Testis (tissue), 3 donors: ENCODE results near the gene JAGN1. TPM values are rescaled to one million over a fixed set of nuclear protein-coding genes. Genes with fewer than 3 reads are reported as not detected.

Experiments
- DNase-seq: peaks from one replicate; pipeline ENCODE4 v3.0.0-alpha.2; 2019
- H3K27ac ChIP-seq, 2 donors: fragments of 200-600 bp; sonication (generic); one replicate each; pipeline ENCODE4 v1.5.1; 2019
- H3K27me3 ChIP-seq: fragments of 200-600 bp; sonication (generic); one replicate; pipeline ENCODE4 v1.5.1; 2019
- H3K36me3 ChIP-seq: fragments of 200-600 bp; sonication (generic); one replicate; pipeline ENCODE4 v1.5.1; 2017; ENCODE audit warnings: low read depth; ENCODE audit errors: missing control alignments
- H3K4me1 ChIP-seq: fragments of 200-600 bp; sonication (generic); one replicate; pipeline ENCODE4 v1.5.1; 2019
- H3K4me3 ChIP-seq, 2 donors: fragments of 200-600 bp; sonication (generic); one replicate each; pipeline ENCODE4 v1.5.1; 2017 to 2019
- H3K9me3 ChIP-seq: fragments of 200-600 bp; sonication (generic); one replicate; pipeline ENCODE4 v1.5.1; 2017
- CTCF ChIP-seq, 3 experiments: fragments of 450-650 bp in 2 of 3; fragments of 200-600 bp in 1 of 3; sonication (generic) in 1 of 3; IDR thresholded peaks; one replicate each; pipeline ENCODE4 v1.5.1; 2016 to 2019; ENCODE audit warnings: antibody characterized with exemption in 3 of 3, mild to moderate bottlenecking in 2 of 3, moderate library complexity in 1 of 3
- POLR2A ChIP-seq: fragments of 450-650 bp; IDR thresholded peaks from one replicate; pipeline ENCODE4 v1.6.1; 2017; ENCODE audit warnings: antibody characterized with exemption, mild to moderate bottlenecking, moderate library complexity
- WGBS, 2 donors: methylation state at CpG; one replicate each; pipeline ENCODE4 v1.1.5; 2018; 5-methylcytosine and 5-hydroxymethylcytosine counted together
- intact Hi-C: fragments of 100-400 bp; cut with DNase I; formaldehyde crosslinking; loops from one replicate; pipeline ENCODE4 v1.15.1; 2023; ENCODE audit warnings: low total_unique reads
- polyA plus RNA-seq: library from polyadenylated mRNA; stranded (reverse); fragments of 350-450 nt; fragmentation: Illumina TruSeq; extraction: RNeasy Lipid Tissue Mini Kit (QIAGEN cat#74804); gene quantifications from one replicate; pipeline ENCODE4 v1.2.3, GENCODE V29; 2014; ENCODE audit warnings: low read depth, low replicate concordance; ENCODE audit not compliant: insufficient read depth
- total RNA-seq, 2 donors: library from RNA; depleted of rRNA; stranded (reverse); fragments of >200 nt; gene quantifications; one replicate each; pipeline ENCODE4 v1.2.3, GENCODE V29; 2016

The JAGN1 gene
- total and polyA plus RNA-seq, 3 donors from 2014 or later: 33.3 to 39.8 (median 36.0) TPM

GRCh38 chr3:9878700-9879099, 11.7 kb upstream of the JAGN1 start:
- TF ChIP-seq POLR2A (no peak), CTCF (IDR thresholded peaks at IDR 0.05) (no peak)
- no peak for DNase-seq
- intact Hi-C loops: no loop called here
- Histone ChIP-seq H3K4me3 (no peak overlapping the region), H3K4me1 (no peaks in the 10 kb centered on the region), H3K36me3 (no peaks in the 10 kb centered on the region), H3K9me3 (no peaks in the 10 kb centered on the region), H3K27ac (no peak overlapping the region), H3K27me3 (no peaks in the 10 kb centered on the region)
- 63 to 68% methylated on average over 5 of the region's 5 CpGs for WGBS, 2 donors

GRCh38 chr3:9879830-9880549, 10.4 kb upstream of the JAGN1 start, which contains the start of gene CIDEC:
TSS of gene CIDEC (minus strand) at chr3:9880253. CDS start at chr3:9878486, 1,767 bp downstream.
- WGBS, 2 donors: 83 to 97% methylated on average over 7 of the region's 7 CpGs
- Histone ChIP-seq H3K4me3 (no peak within 1 kb of the TSS), H3K9me3 (no peaks in the 10 kb centered on the region), H3K27ac (no peak within 1 kb of the TSS), H3K36me3 (no peaks in the 10 kb centered on the region), H3K4me1 (no peaks in the 10 kb centered on the region), H3K27me3 (no peaks in the 10 kb centered on the region)
- intact Hi-C loops: no loop called here
- no peak for TF ChIP-seq POLR2A
- no peak for TF ChIP-seq CTCF (IDR thresholded peaks at IDR 0.05)
- no peak for DNase-seq

GRCh38 chr3:9881441-9881840, 9.0 kb upstream of the JAGN1 start:
- no peaks in the 10 kb centered on the region for H3K36me3 ChIP-seq
- H3K27ac ChIP-seq: no peak overlapping the region
- H3K9me3 ChIP-seq: no peaks in the 10 kb centered on the region
- TF ChIP-seq CTCF (IDR thresholded peaks at IDR 0.05): no peak
- no peak for TF ChIP-seq POLR2A
- no peaks in the 10 kb centered on the region for H3K4me1 ChIP-seq
- intact Hi-C loops: no loop called here
- no peaks in the 10 kb centered on the region for H3K27me3 ChIP-seq
- H3K4me3 ChIP-seq: no peak overlapping the region
- no peak for DNase-seq
- WGBS, 2 donors: 92 to 95% methylated on average over 1 of the region's 1 CpG

GRCh38 chr3:9883706-9884554, 6.5 kb upstream of the JAGN1 start:
- no peaks in the 10 kb centered on the region for H3K27me3 ChIP-seq
- TF ChIP-seq POLR2A: no peak
- no peak for TF ChIP-seq CTCF (IDR thresholded peaks at IDR 0.05)
- intact Hi-C loops: no loop called here
- H3K4me1 ChIP-seq: peaks cover 2% of the 10 kb centered on the region
- 75 to 83% methylated on average over 7 of the region's 7 CpGs for WGBS, 2 donors
- no peak overlapping the region for H3K27ac ChIP-seq
- no peak for DNase-seq
- H3K4me3 ChIP-seq: no peak overlapping the region
- H3K36me3 ChIP-seq: no peaks in the 10 kb centered on the region
- H3K9me3 ChIP-seq: no peaks in the 10 kb centered on the region
